Ammon's horn (tissue), 1 donor: Measurements from ENCODE around the gene CLINT1.

ENCODE experiments used
- DNase-seq: peaks from one replicate; pipeline ENCODE4 v3.0.0-alpha.2; 2016; ENCODE audit warnings: low spot score

CLINT1 gene

GRCh38 chr5:157758706-157759105 lies 100.2 kb downstream of the CLINT1 start:
- no peak for DNase-seq

- no peak for DNase-seq
Measured at GRCh38 chr5:157756122-157756521, 102.8 kb downstream of the CLINT1 start.

DNA sequence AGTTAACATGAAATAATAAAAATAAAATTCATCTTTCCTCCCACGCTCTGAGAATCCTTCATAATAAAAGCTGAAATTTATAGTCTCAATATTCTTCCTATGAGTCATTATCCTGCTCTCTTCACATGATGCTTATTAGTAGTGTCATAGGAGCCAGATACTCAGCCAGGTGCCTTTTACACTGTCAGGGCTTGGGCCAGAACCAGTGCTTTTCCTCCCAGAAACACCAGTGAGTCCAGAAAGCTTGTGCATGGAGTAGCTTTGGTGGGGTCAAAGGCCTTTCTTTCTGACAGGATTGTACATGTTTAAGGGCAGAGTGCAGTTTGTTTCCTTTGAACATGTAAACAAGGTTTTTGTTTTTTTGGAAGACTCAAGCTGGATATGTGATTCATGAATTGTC lies 108.6 kb downstream of the CLINT1 start:
- no peak for DNase-seq

DNA sequence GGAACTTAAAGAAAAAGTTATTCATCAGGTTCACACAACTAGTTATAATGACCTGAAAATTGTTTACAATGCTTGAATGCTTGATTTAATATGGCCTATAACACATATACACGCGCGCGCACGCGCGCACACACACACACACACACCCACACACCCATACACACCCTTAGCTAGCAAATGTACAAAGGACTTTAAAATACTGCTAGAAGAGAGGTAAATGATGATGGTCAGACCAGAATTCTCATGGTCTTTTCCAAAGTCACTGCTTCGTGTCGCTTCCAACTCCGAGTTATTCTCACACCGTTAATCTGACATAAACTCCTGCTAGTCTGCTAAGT lies 109.5 kb downstream of the CLINT1 start:
- no peak for DNase-seq

GRCh38 chr5:157748760-157749461 lies 110.0 kb downstream of the CLINT1 start:
- peak; percentile 44 for DNase-seq

DNA sequence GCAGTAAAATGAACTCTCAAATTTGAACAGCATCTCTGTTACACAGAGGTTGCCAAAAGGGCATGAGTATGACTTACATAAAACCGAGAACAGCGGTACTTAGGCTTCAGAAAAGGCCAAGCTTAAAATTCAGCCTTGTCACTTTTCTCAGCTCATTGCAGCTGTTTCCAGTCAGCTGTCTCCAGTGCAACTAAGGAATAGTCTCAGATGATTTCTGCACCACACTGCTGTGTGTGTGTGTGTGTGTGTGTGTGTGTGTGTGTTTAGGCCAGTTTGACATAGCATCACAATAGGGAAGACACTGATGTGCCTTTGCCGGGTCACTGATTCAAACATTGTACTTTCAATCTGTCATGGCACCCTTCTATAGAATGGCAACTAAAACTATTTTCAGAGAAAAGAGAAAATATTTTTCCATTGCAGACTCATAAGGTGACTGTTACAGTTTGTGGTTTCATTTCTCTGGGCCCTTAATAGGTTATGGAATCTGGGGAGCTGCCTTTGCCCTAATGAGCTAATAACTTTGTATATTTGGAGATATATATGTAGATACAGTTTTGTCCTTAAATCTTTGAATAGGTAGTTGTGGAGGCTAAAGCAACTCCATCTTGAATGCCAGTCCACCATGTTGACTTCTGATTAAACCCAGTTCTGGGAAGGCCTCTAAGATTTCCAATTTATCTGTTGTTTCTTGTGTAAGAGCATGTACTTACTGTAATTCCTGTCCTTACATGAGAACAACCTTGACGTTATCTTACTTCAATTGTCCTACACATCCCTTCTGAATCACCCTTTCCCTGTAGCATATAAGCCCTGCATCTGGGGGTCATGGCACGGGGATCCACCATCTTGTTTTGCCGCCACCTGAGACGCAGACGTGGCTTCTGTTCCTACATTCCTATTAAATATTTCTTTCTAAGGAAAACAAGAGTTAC lies 110.9 kb downstream of the CLINT1 start:
- no peak for DNase-seq

GRCh38 chr5:157747173-157747740 lies 111.7 kb downstream of the CLINT1 start:
- DNase-seq: no peak

GRCh38 chr5:157745041-157745456 lies 113.9 kb downstream of the CLINT1 start:
- peak; percentile 15 for DNase-seq

GRCh38 chr5:157744051-157745011 lies 114.6 kb downstream of the CLINT1 start:
- DNase-seq: peak; percentile 18

GRCh38 chr5:157743163-157744050 lies 115.5 kb downstream of the CLINT1 start, which contains the start of gene LSM11:
TSS of gene LSM11 (plus strand) at chr5:157743712. CDS start at chr5:157743751, 39 bp downstream.
- DNase-seq: peak; percentile 89

- DNase-seq: no peak
Measured at GRCh38 chr5:157741131-157741530, 117.8 kb downstream of the CLINT1 start.

- no peak for DNase-seq
Measured at GRCh38 chr5:157740229-157740610, 118.7 kb downstream of the CLINT1 start.

GRCh38 chr5:157739388-157740228 lies 119.3 kb downstream of the CLINT1 start:
- DNase-seq: no peak

DNA sequence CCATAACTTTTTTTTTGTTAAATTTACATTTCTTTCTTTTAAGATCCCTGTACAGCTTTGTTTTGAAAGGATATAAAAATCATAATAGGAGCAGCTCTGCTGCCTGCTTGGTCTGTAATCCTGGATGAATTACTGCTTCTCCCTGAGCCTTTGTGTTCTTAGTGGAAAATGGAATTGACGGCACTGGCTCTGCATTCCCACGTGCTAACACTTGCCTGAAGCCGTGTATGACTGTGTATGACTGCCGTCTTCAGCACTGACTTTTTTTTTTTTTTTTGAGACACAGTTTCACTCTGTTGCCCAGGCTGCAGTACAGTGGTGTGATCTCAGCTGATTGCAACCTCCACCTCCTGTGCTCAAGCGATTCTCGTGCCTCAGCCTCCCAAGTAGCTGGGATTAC lies 123.0 kb downstream of the CLINT1 start:
- DNase-seq: no peak
